Measurements from ENCODE around the gene NANOS3.

NANOS3 gene

DNA sequence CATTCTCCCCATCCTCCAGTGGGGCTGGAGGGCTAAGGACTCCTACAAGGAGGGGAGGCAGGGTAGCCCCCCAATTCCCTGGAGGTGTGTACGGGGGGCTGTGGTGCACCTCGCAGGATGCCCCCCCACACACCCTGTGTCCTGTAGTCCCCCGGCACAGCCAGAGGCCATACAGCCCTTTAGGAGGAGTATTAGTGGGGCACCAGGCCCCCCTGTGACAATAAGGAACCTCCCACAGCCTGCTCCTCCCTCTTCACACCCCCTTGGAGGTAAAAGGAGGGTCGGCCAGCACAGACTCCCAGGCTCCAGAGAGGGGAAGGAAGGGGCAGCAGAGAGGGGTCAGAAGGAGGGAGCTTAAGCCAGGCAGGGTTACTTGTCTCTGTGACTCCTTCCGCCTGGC is at the start of gene NANOS3:
NANOS3 (plus strand) TSS at position 301 of the 400 bp plus-strand sequence. CDS start 115 bp downstream, outside the sequence.
- DNase-seq, result no peak

DNA sequence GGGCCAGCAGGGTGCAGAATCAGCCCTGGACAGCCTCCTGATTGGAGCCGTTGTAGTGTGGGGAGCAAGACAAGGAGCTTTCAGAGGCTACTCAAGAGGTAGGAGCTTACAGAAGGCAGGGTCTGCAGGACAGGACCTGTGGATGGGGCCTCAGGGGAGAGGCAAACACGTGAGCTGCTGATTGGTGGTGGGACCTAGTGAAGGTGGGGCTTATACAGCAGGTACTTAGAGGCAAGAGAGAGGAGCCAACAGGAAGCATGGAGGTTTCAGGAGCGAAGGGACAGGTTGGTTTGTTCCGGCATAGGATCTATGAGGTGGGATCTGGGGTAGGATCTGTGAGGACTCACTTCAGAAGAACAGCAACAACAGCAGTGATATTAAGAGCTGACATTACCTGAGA is 49.3 kb upstream of the NANOS3 start:
- DNase-seq, result no peak

DNA sequence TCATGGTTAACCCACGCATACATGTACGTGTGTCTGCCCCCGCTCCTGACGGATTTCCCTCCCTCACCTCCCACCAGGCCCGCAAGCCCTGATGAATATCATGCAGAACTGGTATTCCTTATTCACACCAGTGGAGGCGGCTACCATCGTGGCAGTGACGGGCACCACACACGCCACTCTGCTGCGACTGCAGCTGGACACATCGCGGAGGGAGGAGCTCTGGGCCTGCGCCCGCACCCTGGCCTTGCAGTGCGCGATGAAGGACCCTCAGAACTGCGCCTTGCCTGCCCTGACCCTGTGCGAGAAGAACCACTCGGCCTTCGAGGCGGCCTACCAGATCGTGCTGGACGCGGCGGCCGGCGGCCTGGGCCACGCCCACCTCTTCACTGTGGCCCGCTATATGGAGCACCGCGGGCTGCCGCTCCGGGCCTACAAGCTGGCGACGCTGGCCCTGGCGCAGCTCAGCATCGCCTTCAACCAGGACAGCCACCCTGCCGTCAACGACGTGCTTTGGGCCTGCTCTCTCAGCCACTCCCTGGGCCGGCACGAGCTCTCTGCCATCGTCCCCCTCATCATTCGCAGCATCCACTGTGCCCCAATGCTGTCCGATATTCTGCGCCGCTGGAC is 46.7 kb upstream of the NANOS3 start:
- DNase-seq, result peak in 1 of 3 donors; percentile 16

DNA sequence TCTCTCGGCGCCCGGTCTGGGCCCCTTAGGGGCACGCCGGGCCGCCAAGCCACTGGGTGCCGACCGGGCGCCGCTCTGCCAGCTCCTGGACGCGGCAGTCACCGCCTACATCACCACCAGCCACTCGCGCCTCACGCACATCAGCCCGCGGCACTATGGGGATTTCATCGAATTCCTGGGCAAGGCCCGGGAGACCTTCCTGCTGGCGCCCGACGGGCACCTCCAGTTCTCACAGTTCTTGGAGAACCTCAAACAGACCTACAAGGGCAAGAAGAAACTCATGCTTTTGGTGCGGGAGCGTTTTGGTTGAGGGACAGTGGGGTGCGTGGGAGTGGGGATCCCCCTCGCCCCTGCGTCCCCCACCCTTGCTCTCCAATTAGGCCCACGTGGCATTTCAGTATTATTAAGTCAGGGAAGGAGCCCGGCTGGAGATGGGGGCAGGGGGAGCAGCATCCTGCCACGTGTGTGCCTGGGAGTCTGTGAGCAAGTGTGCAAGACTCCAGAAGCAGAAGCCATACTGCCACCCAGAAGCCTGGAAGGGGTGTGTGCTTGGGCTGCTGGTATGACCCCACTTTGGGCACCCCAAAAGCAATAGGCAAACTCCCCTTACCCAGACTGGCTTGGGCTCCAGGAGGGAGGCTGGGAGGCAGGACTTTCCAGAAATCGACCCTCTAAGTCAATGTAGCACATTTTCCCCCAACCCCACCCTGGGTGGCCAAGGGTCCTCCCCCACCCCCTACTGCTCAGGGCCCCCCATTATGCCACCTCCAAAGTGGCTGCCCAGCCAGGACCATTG is 46.0 kb upstream of the NANOS3 start:
- peak in 1 of 3 donors; percentile 17 for DNase-seq

DNA sequence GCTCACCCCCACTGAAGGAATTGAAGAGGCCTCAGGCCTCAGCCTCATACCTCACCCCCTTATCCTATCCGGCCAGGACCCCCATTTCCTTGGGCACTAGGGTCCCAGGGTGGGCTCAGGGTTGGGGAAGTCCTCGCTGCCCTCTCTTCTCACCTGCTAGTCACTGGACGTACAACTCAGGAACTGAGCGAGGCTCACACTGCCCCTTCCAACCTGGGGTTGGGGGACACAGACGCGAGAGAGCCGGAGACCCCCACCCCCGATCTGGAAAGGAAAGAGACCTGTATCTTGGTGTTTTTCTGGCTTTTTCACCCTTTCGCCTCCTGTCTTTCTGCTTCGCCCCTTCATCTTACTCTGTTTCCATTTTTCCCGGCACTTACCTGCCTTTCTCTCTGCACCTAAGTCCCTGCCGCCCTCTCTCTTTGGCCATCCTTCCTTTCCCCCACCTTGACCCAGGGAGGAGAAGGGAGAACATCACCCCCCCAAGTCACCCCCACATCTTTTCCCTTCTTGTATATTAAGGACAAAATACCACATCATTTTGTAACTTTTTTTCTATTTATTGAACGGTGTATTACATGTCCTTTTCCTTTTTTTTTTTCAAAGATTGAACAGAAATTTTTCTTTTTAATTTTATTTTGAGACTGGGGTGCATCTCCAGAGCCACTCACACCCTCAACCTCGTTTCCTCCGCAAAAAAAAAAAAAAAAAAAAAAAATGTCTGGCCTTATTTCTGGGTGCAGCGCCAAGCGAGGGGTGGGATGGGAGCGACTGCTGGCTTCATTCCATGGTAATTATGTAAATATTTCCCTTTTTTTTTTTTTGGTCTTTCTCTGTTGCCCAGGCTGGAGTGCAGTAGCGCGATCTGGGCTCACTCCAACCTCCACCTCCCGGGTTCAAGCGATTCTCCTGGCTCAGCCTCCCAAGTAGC is 45.1 kb upstream of the NANOS3 start:
- DNase-seq, result no peak

DNA sequence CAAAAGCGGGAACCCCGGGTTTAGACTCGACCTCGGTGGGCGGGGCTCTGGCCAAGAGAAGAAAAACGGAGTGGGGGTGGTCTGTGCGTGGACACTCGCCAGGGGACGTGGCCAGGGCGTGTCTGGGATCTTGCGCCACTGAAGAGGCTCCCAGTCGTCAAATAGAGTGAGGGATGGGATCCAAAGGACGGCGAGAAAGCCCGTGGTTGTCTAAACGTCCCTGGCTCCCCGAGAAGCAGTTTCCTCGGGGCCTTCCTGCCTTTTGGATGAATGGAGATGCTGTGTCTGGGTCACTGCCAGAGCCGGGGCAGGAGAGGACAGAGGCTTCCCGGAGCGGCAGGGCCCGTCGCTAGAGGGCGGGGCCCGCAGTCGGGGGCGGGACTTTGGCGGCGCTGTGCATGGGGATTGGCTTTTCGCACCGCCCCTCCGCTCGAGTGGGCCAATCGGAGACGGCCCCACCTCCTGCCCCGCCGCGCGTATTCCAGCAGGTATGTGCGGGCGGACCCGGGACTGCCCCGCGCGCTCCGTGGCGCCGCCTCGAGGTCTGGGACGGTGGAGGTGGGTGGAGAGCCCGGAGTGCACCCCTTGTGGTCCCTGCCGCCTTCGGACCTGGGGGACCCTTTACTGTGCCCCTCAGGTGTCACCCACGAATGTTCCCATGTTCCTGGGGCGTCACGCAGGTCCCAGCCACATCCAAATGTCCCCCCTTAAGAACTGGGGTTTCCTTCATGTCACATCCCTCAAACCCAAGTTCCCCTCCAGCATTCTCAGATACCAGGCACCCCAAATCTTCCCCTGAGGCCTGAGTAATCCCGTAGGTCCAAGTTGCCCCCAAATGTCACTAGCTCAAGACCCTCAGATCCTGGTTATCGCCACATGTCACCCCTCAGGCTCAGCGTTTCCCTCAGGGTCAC is 43.3 kb upstream of the NANOS3 start:
- peak; percentile 86 to 93 (median 86) for DNase-seq

DNA sequence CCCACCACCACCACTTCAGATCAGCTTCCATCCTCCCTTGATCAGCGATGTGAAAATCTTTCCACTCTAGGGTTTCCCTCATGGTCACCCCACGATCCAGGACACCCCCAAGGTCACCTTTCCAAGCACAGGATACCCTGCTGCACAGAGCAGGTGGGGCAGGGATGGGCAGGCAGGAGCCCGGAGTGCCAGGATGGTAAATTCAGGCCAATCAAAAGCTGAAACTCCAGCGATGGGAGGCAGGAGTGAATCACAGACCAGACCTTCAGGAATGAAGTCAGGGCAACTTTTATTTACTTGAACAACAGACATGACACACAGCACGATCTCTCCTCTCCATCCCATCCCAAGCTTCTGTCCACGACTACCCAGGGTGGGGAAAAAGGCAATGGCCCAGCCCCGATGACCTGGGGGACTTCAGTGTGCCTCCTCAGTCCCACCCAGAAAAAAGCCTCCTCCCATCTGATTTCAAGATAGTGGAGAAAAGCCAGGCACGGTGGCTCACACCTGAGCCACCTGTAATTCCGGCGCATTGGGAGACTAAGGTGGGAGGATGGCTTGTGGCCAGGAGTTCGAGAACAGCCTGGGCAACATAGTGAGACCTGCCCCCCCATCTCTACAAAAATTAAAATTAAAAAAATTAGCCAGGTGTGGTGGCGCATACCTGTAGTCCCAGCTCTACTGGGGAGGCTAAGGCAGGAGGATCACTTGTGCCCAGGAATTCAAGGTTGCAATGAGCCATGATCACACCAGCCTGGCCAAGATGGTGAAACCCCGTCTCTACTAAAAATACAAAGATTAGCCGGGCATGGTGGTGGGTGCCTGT is 42.5 kb upstream of the NANOS3 start:
- DNase-seq, result peak in 1 of 3 donors; percentile 36

DNA sequence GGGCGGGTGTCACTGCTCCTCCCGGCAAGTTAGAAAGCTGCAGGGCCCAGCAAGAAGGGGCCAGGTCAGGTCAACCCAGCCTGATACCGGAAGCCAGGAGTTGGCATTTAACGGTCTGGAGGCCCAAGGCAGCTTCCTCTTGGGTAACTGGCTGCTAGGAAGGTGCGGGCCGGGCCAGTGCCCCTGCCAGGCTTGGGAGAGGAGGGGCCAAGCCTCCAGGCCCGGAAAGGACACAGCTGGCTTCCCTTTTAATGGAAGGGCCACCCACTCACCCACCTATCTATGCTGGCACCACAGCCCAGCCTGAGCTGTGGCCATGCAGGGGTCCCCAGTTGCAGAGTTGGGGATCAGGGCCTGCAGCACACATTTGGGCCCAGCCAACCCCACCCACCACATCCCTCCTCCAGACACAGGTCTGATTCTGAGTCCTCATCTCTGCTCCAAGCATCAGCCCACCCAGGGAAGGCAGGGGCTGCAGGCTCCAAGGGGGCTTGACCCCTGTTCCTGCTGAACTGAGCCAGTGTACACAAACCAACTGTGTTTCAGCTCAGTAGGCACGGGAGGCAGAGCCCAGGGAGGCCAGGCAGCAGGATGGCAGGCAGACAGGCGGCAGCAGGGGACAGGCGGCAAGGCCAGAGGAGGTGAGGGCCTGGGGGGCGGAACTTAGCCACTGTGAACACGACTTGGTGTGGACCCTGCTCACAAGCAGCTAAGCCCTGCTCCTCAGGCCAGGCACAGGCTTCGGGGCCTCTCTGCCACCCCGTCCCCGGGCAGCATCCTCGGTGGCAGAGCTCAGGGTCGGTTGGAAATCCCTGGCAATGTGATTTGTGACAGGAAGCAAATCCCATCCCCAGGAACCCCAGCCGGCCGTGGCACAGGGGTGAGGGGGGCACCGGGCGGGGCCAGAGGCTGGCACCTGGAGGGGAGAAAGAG is 40.9 kb upstream of the NANOS3 start:
- peak; percentile 47 to 67 (median 60) for DNase-seq

DNA sequence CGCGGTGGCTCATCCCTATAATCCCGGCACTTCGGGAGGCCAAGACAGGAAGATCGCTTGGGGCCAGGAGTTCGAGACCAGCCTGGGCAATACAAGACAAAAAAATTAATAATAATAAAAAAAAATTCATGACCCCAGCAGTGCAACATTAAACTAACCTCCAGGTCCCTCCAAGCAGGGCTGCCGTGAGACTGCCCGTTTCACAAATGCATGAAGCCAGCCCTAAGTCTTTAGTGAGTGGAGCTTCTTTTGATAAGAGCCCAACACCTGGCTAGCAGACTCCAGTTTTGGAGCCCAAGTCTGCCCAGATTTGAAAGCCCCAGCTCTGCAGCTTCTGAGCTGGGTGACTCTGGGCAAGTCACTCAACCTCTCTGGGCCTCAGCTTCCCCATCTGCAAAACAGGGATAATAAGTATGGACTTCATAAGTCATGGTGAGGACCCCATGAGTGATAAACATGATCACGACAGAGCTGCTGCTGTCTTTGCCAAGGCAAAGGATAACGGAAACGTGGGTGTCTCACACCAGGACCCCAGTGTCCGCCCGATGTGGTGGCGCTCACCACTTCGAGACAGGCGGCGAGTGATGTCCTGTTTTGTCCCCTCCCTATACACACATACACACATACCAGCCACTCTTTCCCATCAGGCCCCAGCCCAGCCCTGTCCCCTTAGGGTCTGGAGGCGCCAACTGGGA is 38.4 kb upstream of the NANOS3 start:
- no peak for DNase-seq

DNA sequence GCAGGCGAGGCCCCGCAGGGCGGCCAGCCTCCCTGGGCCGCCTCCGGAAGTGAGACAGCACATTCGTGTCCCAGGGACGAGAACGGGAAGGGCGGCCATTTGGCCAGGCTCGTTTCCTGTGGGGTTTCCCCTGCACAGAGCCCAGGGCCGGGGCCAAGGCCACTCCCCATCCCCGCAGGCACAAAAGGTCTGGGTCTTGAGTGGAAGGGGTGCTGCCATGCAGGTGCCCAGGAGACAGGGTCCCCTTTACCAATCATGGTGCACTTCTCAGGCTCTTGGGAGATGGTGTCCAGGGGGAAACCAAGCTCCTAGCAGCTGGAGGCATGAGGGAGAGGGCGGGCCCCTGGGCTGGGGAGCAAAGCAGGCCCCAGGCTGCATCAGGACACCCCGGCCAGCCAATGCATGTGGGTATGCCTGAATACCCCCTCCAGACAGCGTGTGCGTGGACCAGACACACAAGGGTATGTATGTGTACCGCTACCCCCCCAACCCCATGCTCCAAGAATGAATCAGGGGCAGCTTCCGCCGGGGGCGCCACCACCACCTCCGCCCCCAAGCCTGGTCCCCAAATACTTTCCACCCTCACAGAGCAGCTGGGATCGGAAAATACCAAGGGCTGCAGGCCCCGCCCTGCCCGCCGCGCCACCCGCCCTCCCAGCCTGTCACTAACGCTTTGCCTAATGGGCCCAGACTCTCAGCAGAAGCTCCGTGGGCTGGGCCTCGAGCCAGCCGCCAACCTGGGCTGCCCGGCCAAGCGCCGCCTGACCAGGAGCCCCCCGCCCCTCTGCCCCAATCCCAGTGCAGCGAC is 37.6 kb upstream of the NANOS3 start:
- DNase-seq, result peak; percentile 95 to 96 (median 96)

DNA sequence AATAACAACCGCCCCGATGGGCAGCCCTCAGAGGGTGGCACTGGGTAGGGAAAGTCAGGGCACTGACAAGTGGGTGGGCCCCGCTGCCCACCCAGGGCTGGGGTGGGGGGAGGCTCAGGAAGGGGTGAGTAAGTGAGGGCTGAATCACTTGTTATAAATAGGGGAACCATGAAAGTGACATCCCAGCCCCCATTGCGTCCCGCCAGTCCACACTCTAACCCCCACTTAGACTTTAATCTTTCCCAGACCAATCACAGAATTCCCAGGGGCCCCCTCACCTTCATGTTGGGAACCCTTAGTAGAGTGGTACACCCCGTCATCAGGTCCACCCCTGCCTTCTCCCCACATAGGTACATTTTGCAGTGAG is 37.0 kb upstream of the NANOS3 start:
- peak in 2 of 3 donors; percentile 86 to 89 for DNase-seq

DNA sequence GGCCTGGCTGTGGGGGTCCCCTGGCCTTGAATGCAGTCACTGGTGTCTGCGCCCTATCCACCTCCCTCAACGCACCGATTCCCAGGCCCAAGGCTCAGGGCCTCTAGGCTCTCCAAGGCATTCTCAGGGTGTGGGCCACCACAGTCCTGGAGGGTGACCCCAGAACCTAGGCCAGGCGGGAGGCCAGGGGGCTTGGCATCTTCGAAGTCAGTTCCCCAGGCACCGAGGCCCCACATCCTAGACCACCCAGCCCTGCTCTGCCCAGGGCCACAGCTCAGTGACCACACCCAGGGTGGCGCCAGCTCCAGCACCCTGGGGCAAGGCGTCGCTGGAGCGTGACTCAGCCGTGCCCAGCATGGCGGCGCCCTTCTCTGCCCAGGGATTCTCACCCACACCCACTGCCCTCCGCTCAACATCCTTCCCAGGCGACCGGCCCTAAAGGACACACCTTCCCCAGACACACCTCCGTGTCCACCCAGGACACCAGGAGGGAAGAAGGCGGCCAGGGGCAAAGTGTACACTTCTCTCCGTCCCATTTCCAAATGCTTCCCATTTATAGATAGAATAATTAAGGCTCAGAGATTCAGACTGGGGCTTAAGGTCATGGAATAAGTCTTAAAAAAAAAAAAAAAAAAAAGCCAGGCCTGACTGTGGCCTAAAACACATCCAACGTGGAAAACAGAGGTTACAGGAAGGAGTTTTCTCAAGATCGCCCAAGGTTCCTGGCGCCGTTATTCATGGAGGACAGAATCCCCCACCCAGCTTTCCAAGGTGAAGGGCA is 36.4 kb upstream of the NANOS3 start:
- peak; percentile 83 to 88 (median 83) for DNase-seq

DNA sequence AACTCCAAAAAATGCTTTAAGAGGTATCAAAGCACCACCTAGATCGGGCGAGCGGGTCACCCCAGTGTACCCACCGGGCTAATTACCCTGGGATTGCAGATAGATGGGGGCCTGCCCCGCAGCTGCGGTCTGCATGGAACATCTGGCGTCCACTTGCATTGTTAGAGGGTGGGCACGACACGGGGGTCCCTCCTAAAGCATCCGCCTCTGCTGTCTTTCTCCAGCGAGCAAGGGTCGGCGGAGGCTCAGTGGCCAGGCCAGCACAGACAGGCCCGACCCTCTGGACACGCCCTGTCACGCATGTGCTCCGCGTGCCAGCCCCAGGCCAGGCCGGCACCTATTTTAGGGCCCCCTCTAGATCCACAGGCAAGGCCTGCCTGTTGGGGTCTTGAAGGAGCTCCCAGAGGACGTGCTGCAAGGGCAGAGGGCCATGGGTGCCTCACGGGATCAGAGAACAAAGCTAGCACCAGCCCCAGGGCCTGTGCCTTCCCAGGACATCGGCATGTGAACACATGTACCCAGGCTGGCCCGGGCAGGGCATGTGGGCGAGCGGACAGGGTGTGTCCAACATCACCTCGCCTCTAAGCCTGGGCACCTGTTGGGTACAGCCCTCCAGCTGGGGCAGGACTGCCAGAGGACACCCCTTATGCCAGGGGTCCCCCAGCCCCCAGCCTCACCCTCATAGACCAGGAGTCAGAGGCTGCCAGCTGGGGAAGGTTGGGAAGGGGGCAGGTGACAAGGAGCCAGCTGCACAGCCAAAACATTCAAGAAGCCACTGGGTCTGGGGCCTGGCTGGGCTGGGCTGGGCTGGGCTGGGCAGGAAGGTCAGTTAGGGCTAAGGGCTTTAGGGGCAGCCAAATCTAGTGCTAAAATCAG is 35.6 kb upstream of the NANOS3 start:
- peak in 2 of 3 donors; percentile 45 to 68 for DNase-seq

DNA sequence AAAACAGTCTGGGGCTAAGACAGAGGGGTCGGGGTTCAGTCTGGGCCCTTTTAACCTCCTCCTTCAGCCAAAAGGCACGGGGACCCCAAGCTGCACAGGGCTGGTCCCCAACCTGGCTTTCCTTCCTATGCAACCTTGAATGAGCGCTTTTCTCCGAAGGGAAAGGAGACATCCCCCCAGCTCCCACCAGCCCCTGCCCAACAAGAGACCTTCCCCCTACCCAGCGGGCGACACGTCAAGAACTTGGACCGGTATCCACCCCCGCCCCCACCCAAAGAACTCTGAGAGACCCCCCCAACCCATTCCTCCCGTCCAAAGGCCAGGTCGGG is 35.0 kb upstream of the NANOS3 start:
- DNase-seq, result no peak

DNA sequence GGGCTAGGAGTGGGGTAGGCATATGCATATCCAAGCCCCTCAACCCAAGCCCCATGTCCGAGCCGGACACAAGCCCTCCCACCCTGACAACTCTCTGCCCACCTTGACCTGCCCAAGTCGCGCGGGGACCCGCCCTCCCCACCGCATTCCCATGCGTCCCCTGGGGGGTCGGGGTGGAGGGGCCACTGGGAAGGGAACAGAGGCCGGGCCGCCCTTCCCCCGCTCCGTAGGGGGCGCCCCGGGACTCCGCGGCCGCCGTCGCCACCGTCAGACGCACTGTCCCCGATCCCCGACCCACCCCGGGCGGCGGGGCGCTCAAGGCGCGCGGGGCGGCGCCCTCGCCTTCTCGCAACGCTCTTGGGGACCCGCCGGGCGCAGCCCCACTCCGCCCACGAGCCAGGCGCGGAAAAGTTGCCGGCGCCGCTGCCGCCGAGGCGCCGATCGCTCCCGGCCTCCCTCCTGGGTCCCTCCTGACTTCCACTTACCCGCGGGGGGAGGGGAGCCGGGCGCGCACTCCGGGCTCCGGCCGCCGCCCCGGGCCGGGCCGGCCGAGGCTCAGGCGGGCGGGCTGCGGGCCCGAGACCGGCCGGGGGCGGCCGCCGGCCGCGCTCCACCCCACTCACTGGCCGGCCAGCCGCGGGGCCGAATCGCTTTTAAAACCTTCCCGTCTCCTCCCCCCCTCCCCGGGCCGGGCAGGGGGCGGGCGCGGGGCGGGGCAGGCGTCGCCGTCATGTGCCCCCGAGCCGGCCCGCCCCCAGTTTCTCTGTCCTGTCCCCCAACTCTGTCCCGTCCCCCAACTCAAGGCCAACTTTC is 34.4 kb upstream of the NANOS3 start:
- DNase-seq, result peak; percentile 87 to 96 (median 93)

All from suppressor macrophage treated with lipopolysaccharide for 1 hour (primary cell).